Measurements from ENCODE around the gene GLO1. TPM values are rescaled to one million over a fixed set of nuclear protein-coding genes. Genes with fewer than 3 reads are reported as not detected.

Gene GLO1
- total and polyA plus RNA-seq, 2 experiments from 2014 or later = 273 TPM

- Histone ChIP-seq H3K27me3 (ENCODE audit: insufficient read depth) (no peaks in the 10 kb centered on the region), H4K20me1 (replicated peaks; ENCODE audit: insufficient read depth) (no peaks in the 10 kb centered on the region), H3K4me1 (ENCODE audit: insufficient read depth) (no peaks in the 10 kb centered on the region), H3K27ac (ENCODE audit: low read depth) (no peak overlapping the region), H3F3A (replicated peaks; ENCODE audit: low read depth) (no peaks in the 10 kb centered on the region), H3K4me3 (no peak overlapping the region), H2AFZ (peak overlapping the region; percentile 12; the same call in 1 of the 2 replicates), H3K9me2 (ENCODE audit: insufficient read depth) (no peaks in the 10 kb centered on the region), H3K4me2 (no peak overlapping the region), H3K36me3 (ENCODE audit: insufficient read depth) (no peaks in the 10 kb centered on the region), H3K79me2 (replicated peaks; ENCODE audit: insufficient read depth) (no peaks in the 10 kb centered on the region)
- no peaks in the 10 kb centered on the region for H3K4me1 Mint-ChIP-seq
- peaks cover 4% of the 10 kb centered on the region; the same call in 2 of the 3 replicates for H3K9me3 Mint-ChIP-seq
- H3K4me3 Mint-ChIP-seq = no peak overlapping the region
- H3K36me3 Mint-ChIP-seq (ENCODE audit: low read depth) = no peaks in the 10 kb centered on the region
- no peak overlapping the region for H3K27ac Mint-ChIP-seq
- TF ChIP-seq EZH2phosphoT487 (IDR thresholded peaks at IDR 0.05; ENCODE audit: unreplicated experiment) (no peak), EZH2 (IDR thresholded peaks at IDR 0.05; ENCODE audit: low read depth, unreplicated experiment) (no peak), CREB1 (CRISPR knock-in tag; IDR thresholded peaks at IDR 0.05; ENCODE audit: low read depth) (no peak), CTCF (conservative IDR thresholded peaks at IDR 0.05; ENCODE audit: low read depth in 2 of 2) (no peak), JUNB (IDR thresholded peaks at IDR 0.05; ENCODE audit: unreplicated experiment) (no peak), ZNF462 (CRISPR knock-in tag; IDR thresholded peaks at IDR 0.05) (no peak)
- ATAC-seq (no peak), DNase-seq (ENCODE audit: low spot score) (no peak)
- H3K27me3 Mint-ChIP-seq (ENCODE audit: insufficient read depth, low read depth, poor library complexity) = peaks cover 2% of the 10 kb centered on the region
These were observed 35.3 kb upstream of the GLO1 start for GRCh38 chr6:38738261-38738660.

Measured in GM23338 (cell line).